Measurements from ENCODE around the gene CASTOR2. TPM values are rescaled to one million over a fixed set of nuclear protein-coding genes. Genes with fewer than 3 reads are reported as not detected.
"Not testable (repeated sequence)": the region's sequence is repeated elsewhere in the genome, so short reads cannot be mapped to it uniquely, and the experiment has no call there.

The CASTOR2 gene
- 1 to 10 TPM; 3.0 to 5.1 (median 4.5) TPM for total RNA-seq
- 1 to 10 TPM in 1 of 2 donors, under 1 TPM in 1; 0.46 to 1.5 TPM for polyA plus RNA-seq
- total RNA-seq: 15.2 reads per million, percentile 44 among the genes with 10 or more reads in this experiment

DNA sequence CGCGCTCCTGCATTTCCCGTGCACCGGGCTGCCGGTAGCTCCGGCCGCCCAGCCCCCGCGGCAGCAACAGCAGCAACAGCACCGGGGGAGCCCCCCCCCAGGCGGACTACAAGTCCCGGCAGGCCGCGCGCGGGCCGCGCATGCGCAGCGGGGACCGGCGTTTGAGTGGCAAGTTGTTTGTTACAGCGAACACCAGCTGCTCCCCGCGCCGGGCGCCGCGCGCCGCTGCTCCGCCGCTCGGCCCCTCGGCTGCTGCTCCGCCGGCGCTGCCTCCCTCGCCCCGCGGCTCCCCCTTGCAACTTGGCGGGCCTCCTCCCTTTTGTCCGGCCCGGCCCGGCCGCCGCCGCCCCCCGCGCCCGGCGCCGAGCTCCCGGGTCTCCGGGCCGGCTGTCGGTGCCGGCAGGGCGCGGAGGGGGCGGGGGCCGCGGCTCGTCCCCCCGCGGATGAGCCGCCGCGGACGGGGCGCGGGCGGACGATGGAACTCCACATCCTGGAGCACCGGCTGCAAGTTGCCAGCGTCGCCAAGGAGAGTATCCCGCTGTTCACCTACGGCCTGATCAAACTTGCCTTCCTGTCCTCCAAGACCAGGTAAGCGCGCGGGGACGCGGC lies at the start of gene CASTOR2:
TSS of gene CASTOR2 (plus strand) at position 195 of the 609 bp plus-strand sequence. CDS start at position 476, 281 bp downstream.
- H3K4me3 ChIP-seq (ENCODE audit: low read length); H3K27me3 Mint-ChIP-seq; intact Hi-C loops (cut with micrococcal nuclease); CTCF ChIA-PET; H3K27me3 ChIP-seq (ENCODE audit: control insufficient read depth in 2 of 2, insufficient read depth in 2 of 2, low read length in 2 of 2); POLR2A ChIA-PET; H3K9me3 ChIP-seq (ENCODE audit: control insufficient read depth in 2 of 3, low read length in 3 of 3); H3K27ac ChIP-seq (ENCODE audit: low read depth, low read length); H3K4me1 ChIP-seq (ENCODE audit: control insufficient read depth in 2 of 2, insufficient read depth in 2 of 2, low read length in 2 of 2); H3K27ac Mint-ChIP-seq; H3K36me3 Mint-ChIP-seq; H3K9me3 Mint-ChIP-seq; H3K4me1 Mint-ChIP-seq; H3K36me3 ChIP-seq (ENCODE audit: control insufficient read depth in 2 of 3, insufficient read depth in 3 of 3, low read length in 3 of 3): not testable (repeated sequence)
- DNase-seq (peak; percentile 59 to 89 (median 77)), ATAC-seq (peak; percentile 96)
- H3K4me3 Mint-ChIP-seq: peak within 1 kb of the TSS in 7 of 10 donors; percentile 42 to 68 (median 59)

GRCh38 chr7:74922321-74922890 lies 42.1 kb upstream of the CASTOR2 start:
- DNase-seq; intact Hi-C loops (cut with micrococcal nuclease); H3K9me3 Mint-ChIP-seq; H3K27ac Mint-ChIP-seq; CTCF ChIA-PET; H3K4me3 ChIP-seq (ENCODE audit: low read length); H3K4me1 ChIP-seq (ENCODE audit: control insufficient read depth in 2 of 2, insufficient read depth in 2 of 2, low read length in 2 of 2); ATAC-seq; H3K27me3 ChIP-seq (ENCODE audit: control insufficient read depth in 2 of 2, insufficient read depth in 2 of 2, low read length in 2 of 2); H3K4me3 Mint-ChIP-seq; H3K27ac ChIP-seq (ENCODE audit: low read depth, low read length); H3K27me3 Mint-ChIP-seq; POLR2A ChIA-PET; H3K36me3 ChIP-seq (ENCODE audit: control insufficient read depth in 2 of 3, insufficient read depth in 3 of 3, low read length in 3 of 3); H3K36me3 Mint-ChIP-seq; H3K9me3 ChIP-seq (ENCODE audit: control insufficient read depth in 2 of 3, low read length in 3 of 3); H3K4me1 Mint-ChIP-seq: not testable (repeated sequence)

- DNase-seq; H3K4me1 Mint-ChIP-seq; H3K4me3 Mint-ChIP-seq; H3K27me3 Mint-ChIP-seq; H3K36me3 Mint-ChIP-seq; H3K4me3 ChIP-seq (ENCODE audit: low read length); H3K27me3 ChIP-seq (ENCODE audit: control insufficient read depth in 2 of 2, insufficient read depth in 2 of 2, low read length in 2 of 2); H3K9me3 Mint-ChIP-seq; H3K36me3 ChIP-seq (ENCODE audit: control insufficient read depth in 2 of 3, insufficient read depth in 3 of 3, low read length in 3 of 3); H3K27ac ChIP-seq (ENCODE audit: low read depth, low read length); H3K4me1 ChIP-seq (ENCODE audit: control insufficient read depth in 2 of 2, insufficient read depth in 2 of 2, low read length in 2 of 2); H3K9me3 ChIP-seq (ENCODE audit: control insufficient read depth in 2 of 3, low read length in 3 of 3); ATAC-seq; H3K27ac Mint-ChIP-seq; POLR2A ChIA-PET; CTCF ChIA-PET; intact Hi-C loops (cut with micrococcal nuclease): not testable (repeated sequence)
Measured at GRCh38 chr7:74923644-74924043, 40.9 kb upstream of the CASTOR2 start.

DNA sequence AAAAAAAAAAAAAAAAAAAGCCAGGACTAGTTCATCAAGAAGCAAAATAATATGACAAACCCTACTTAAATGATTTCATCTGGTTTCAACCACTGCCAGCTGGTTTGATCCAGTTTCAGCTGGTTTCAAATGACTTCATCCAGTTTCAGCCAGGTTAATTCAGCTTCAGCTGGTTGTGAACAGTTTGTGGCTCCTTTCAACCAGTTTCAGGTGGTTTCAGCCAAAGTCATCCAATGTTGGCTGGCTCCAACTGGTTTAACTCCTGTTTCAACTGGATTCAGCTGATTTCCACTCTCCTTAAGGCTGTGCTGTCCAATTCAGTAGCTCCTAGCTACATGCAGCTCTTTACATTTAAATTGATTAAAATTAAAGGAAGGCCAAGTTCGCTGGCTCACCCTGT lies 37.5 kb upstream of the CASTOR2 start:
- ATAC-seq; H3K9me3 ChIP-seq (ENCODE audit: control insufficient read depth in 2 of 3, low read length in 3 of 3); H3K36me3 Mint-ChIP-seq; H3K9me3 Mint-ChIP-seq; H3K27ac Mint-ChIP-seq; CTCF ChIA-PET; DNase-seq; H3K4me1 Mint-ChIP-seq; H3K27me3 Mint-ChIP-seq; H3K27me3 ChIP-seq (ENCODE audit: control insufficient read depth in 2 of 2, insufficient read depth in 2 of 2, low read length in 2 of 2); H3K36me3 ChIP-seq (ENCODE audit: control insufficient read depth in 2 of 3, insufficient read depth in 3 of 3, low read length in 3 of 3); H3K4me3 ChIP-seq (ENCODE audit: low read length); H3K4me3 Mint-ChIP-seq; H3K27ac ChIP-seq (ENCODE audit: low read depth, low read length); H3K4me1 ChIP-seq (ENCODE audit: control insufficient read depth in 2 of 2, insufficient read depth in 2 of 2, low read length in 2 of 2); intact Hi-C loops (cut with micrococcal nuclease); POLR2A ChIA-PET: not testable (repeated sequence)

DNA sequence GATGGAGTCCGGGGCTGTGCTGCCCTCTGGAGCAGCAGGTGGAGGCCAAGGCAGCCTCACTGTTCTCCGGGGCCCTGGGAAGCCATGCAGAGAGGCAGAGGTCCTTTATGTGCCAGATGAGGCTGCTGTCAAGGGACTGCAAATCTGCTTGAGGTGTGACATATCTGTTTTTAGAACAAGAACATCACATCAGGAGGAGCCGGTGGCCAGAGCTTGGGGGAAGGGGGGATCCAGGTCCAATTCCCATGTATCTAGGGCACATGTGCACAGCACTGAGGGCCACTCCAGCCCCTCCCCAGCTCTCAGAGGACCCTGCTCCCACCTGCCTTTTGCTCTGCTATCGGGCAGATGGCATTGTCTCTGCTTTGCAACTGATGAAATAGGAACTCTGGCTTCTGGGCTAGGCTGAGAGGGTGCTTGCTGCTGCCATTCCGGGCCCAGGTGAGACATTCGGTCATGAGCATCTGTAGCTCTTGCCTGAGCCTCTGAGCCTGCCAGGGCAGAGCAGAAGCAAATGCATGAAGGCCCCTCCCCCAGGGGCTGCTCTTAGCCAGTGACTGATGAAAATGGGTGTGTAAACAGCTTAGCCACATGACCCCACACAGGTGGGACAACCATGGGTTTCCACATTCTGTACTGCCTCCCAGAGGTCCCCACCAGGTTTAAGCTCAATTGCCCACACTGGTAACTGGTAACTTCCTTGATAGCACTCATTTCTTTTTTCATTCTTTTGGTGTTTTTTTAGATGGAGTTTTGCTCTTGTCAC lies 32.8 kb upstream of the CASTOR2 start:
- intact Hi-C loops (cut with micrococcal nuclease); H3K27me3 ChIP-seq (ENCODE audit: control insufficient read depth in 2 of 2, insufficient read depth in 2 of 2, low read length in 2 of 2): not testable (repeated sequence)

GRCh38 chr7:74939429-74939828 lies 25.1 kb upstream of the CASTOR2 start:
- H3K4me3 ChIP-seq (ENCODE audit: low read length); H3K27me3 Mint-ChIP-seq; H3K36me3 ChIP-seq (ENCODE audit: control insufficient read depth in 2 of 3, insufficient read depth in 3 of 3, low read length in 3 of 3); H3K27me3 ChIP-seq (ENCODE audit: control insufficient read depth in 2 of 2, insufficient read depth in 2 of 2, low read length in 2 of 2); CTCF ChIA-PET; ATAC-seq; H3K4me3 Mint-ChIP-seq; POLR2A ChIA-PET; H3K27ac ChIP-seq (ENCODE audit: low read depth, low read length); intact Hi-C loops (cut with micrococcal nuclease); DNase-seq; H3K27ac Mint-ChIP-seq; H3K9me3 ChIP-seq (ENCODE audit: control insufficient read depth in 2 of 3, low read length in 3 of 3); H3K4me1 Mint-ChIP-seq; H3K36me3 Mint-ChIP-seq; H3K9me3 Mint-ChIP-seq; H3K4me1 ChIP-seq (ENCODE audit: control insufficient read depth in 2 of 2, insufficient read depth in 2 of 2, low read length in 2 of 2): not testable (repeated sequence)

More for the DNA sequence above, 32.8 kb upstream of the CASTOR2 start:
- H3K4me1 Mint-ChIP-seq; H3K27ac Mint-ChIP-seq; POLR2A ChIA-PET; H3K36me3 ChIP-seq (ENCODE audit: control insufficient read depth in 2 of 3, insufficient read depth in 3 of 3, low read length in 3 of 3); H3K4me1 ChIP-seq (ENCODE audit: control insufficient read depth in 2 of 2, insufficient read depth in 2 of 2, low read length in 2 of 2); H3K27me3 Mint-ChIP-seq; DNase-seq; CTCF ChIA-PET; H3K4me3 Mint-ChIP-seq; H3K9me3 ChIP-seq (ENCODE audit: control insufficient read depth in 2 of 3, low read length in 3 of 3); H3K9me3 Mint-ChIP-seq; H3K36me3 Mint-ChIP-seq; ATAC-seq; H3K27ac ChIP-seq (ENCODE audit: low read depth, low read length); H3K4me3 ChIP-seq (ENCODE audit: low read length): not testable (repeated sequence)
